RWPE1 (cell line): ENCODE data around the gene UBXN6.

Source experiments
- CTCF ChIA-PET: fragments of 350-600 bp; sonication (Branson Sonifier 250); formaldehyde crosslinking; extraction: SDS; loops from one replicate; lab custom pipeline; 2021; lab: Yijun Ruan, JAX
- POLR2A ChIA-PET: fragments of 400-600 bp; formaldehyde crosslinking; extraction: SDS; loops from one replicate; lab custom pipeline; 2020; ENCODE audit warnings: antibody characterized with exemption; ENCODE audit not compliant: low non-redundant PET; lab: Yijun Ruan, JAX
- DNase-seq: peaks from one replicate; pipeline ENCODE4 v3.0.0; 2012; ENCODE audit warnings: low spot score
- H3K27ac ChIP-seq: fragments of 450-650 bp; 2 replicates; pipeline ENCODE4 v1.5.1; 2017
- TF ChIP-seq, protein P1 (sequence below): fragments of 450-650 bp; conservative IDR thresholded peaks from 2 replicates; pipeline ENCODE4 v1.5.1; 2017; ENCODE audit warnings: low read depth, mild to moderate bottlenecking

Gene UBXN6

DNA sequence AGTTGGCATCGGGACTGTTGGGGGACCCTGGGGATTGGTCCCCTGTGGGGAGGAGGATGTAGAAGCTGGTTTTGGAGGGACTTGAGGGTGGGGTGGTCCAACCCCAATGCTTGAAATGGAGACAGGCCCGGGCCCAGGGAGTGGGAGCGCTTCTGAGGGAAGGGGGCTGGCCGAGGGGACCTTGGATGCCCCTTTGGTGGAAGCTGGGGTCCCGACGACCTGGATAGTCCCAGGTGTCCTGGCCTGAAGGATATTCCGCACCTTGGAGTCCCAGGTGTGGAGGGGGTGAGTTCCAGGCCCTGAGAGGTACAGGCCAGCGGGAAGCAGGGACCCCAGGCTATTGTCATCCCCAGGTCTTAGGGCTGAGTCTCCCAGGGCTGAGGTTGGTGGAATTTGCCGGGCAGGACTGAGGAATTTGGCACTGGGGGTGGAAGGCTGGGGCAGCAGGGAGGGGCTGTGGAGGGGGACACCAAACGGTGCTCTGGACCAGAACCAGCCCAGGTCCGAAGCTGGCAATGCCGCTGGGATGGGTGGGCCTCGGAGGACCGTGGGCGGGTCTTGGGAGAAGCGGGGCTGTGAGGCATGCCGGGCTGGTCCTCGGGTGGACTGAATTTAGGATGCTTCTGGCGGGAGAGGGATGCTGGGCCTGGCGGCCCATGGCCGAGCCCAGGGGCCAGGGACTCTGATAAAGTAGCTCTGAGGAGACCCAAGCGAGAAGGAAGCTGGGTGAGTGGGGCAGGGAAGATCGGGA lies 16.3 kb upstream of the UBXN6 start:
- H3K27ac ChIP-seq: peak overlapping the region; percentile 97
- POLR2A ChIA-PET: no interaction called here
- TF ChIP-seq, protein P1, sequence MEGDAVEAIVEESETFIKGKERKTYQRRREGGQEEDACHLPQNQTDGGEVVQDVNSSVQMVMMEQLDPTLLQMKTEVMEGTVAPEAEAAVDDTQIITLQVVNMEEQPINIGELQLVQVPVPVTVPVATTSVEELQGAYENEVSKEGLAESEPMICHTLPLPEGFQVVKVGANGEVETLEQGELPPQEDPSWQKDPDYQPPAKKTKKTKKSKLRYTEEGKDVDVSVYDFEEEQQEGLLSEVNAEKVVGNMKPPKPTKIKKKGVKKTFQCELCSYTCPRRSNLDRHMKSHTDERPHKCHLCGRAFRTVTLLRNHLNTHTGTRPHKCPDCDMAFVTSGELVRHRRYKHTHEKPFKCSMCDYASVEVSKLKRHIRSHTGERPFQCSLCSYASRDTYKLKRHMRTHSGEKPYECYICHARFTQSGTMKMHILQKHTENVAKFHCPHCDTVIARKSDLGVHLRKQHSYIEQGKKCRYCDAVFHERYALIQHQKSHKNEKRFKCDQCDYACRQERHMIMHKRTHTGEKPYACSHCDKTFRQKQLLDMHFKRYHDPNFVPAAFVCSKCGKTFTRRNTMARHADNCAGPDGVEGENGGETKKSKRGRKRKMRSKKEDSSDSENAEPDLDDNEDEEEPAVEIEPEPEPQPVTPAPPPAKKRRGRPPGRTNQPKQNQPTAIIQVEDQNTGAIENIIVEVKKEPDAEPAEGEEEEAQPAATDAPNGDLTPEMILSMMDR: no peak
- CTCF ChIA-PET: interaction anchor here (0.5 kb wide), 1 partner anchor 625 kb away, joined by 3 read pairs; no protein-coding TSS in a partner anchor
- peak; percentile 20 for DNase-seq

DNA sequence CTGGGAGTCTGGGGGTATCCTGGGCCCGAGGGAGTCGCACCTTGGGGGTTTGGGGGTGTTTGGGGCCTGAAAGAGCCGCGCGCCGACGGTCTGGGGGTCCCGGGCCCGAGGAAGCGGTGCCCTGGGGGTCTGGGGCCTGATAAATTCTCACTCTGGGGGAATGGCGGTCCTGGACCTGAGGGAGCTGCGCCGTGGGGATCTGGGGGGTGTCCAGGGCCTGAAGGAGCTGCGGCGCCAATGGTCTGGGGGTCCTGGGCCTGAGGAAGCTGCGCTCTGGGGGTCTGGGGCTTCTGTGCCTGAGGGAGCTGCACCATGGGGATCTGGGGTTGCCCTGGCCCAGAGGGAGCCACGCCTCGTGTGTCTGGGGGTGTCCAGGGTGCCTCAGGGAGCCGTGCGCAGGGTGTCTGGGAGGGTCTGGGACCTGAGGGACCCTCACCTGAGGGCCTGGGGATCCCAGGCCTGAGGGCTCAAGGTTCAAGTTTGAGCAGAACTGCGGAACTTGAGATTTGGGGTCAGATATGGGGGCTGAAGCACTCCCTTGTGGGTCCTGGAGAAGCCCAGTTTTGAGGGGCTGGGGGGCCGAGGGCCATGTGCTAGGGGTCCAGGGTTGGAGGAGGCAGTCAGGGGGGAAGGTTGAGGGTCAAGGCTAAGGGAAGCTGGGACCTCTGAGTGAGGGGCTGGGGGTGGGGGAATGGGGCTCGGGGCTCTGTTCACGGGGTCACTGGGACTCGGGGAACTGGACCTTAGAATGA lies 15.6 kb upstream of the UBXN6 start:
- TF ChIP-seq, protein P1: no peak
- peak overlapping the region; percentile 97 for H3K27ac ChIP-seq
- ChIA-PET POLR2A (no interaction called here), CTCF (interaction anchor here (0.5 kb wide), 1 partner anchor 624 kb away, joined by 3 read pairs; no protein-coding TSS in a partner anchor)
- DNase-seq: no peak

DNA sequence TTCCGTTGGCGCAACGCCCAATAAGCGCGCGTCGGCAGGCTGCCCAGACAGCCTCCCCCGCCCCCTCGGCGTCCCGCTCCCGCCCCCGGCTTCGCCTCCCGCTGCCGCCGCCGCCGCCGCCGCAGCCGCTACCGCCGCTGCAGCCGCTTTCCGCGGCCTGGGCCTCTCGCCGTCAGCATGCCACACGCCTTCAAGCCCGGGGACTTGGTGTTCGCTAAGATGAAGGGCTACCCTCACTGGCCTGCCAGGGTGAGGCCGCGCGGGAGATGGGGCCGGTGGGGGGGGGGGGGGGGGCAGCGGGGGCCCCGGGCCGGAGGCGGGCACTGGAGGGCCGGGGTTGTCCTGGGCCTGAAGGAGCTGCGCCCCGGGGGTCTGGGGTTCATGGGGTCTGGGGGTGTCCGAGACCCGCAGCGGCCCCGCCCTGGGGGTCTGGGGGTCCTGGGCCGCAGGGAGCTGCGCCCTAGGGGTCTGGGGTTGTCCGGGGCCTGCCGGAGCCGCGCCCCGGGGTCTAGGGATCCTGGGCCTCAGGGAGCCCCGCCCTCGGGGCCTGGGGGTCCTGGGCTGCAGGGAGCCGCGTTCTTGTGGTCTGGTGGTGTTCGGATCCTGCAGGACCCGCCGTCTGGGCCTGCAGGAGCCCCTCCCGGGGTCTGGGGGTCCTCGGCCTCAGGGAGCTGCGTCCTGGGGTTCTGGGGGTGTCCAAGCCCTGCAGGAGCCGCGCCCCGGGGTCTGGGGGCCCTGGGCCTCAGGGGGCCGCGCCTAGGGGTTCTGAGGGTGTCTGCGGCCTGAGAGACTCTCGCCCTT lies 14.8 kb upstream of the UBXN6 start, which contains the start of gene HDGFL2:
Gene HDGFL2 (plus strand): TSS at position 124 of the 801 bp plus-strand sequence. CDS start 54 bp downstream, at position 178.
- DNase-seq: no peak
- CTCF ChIA-PET: no interaction called here
- POLR2A ChIA-PET: interaction anchor here (0.6 to 1.0 kb wide), 2 partner anchors 16 to 24 kb away, joined by 3 to 6 read pairs; no protein-coding TSS in a partner anchor
- peak within 1 kb of the TSS; percentile 97 for H3K27ac ChIP-seq
- TF ChIP-seq, protein P1: no peak

DNA sequence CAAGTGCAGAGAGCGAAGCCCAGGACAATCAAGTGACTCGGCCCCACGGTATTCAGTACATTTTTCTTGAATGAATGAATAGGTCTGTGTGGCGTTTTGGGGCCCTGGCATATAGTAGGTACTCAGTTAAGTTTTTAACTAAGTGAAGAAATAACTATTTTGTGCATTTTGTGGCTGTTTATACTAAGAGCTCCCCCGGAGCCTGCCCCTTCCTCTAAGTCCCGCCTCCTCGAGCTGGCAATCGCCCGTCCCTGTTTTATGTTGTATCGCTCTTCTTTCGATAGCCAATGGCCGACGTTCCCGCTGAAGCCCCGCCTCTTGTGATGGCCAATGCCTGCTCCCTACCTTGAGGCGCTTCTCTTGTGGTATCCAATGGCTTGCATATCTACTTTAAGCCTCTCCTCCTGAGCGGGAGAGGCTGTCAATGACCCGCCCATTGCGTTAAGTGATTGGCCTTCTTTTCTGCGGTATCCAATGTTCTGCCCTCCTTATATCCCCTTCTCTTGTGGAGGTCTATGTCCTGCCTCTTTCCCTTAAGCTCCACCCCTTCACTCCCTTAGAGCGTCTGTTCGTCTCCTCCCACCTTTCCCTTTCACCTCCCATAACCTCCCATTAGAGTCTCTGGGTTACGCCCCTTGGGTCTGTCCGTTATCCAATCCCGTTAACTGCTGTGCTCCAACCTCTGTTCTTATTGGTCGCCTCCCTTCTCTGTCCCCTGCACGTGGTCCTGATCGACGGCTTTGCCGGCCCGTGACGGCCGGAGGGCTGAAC lies 14.0 kb upstream of the UBXN6 start:
- CTCF ChIA-PET: no interaction called here
- peak overlapping the region; percentile 97 for H3K27ac ChIP-seq
- POLR2A ChIA-PET: interaction anchor here (0.5 to 1.0 kb wide), 7 partner anchors 11 to 390 kb away, joined by 3 to 6 read pairs (median 3); partner anchors contain the start of gene CHAF1A
- peak; percentile 99 for DNase-seq
- TF ChIP-seq, protein P1: no peak

DNA sequence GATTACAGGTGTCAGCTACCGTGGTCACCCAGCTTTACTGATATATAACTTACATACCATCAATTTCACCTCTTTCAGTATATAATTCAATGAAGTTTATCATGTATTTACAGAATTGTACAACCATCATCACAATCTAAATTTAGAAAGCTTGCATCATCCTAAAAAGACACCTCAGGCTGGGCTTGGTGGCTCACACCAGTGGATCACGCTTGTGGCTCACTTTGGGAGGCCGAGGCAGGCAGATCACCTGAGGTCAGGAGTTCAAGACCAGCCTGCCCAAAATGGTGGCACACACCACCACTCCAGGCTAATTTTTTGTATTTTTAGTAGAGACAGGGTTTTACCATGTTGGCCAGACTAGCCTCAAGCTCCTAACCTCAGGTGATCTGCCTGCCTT lies 10.2 kb upstream of the UBXN6 start:
- no peak for DNase-seq
- CTCF ChIA-PET: no interaction called here
- TF ChIP-seq, protein P1: no peak
- no peak overlapping the region for H3K27ac ChIP-seq
- POLR2A ChIA-PET: no interaction called here
